GM12864 (cell line): ENCODE data around the gene PPP1R26.

Source experiments
- DNase-seq: peaks from one replicate; pipeline ENCODE4 v3.0.0-alpha.2; 2011; ENCODE audit warnings: low read depth
- H3K4me3 ChIP-seq: 2 replicates; pipeline ENCODE4 v1.5.1; 2011; ENCODE audit warnings: mild to moderate bottlenecking, low read depth, low read length, control low read depth
- TF ChIP-seq, protein P1 (sequence below): IDR thresholded peaks from 2 replicates; pipeline ENCODE4 v1.5.1; 2011; ENCODE audit warnings: low read depth, mild to moderate bottlenecking, moderate library complexity, low read length, control low read depth, inconsistent platforms; ENCODE audit errors: missing control alignments

Gene PPP1R26

DNA sequence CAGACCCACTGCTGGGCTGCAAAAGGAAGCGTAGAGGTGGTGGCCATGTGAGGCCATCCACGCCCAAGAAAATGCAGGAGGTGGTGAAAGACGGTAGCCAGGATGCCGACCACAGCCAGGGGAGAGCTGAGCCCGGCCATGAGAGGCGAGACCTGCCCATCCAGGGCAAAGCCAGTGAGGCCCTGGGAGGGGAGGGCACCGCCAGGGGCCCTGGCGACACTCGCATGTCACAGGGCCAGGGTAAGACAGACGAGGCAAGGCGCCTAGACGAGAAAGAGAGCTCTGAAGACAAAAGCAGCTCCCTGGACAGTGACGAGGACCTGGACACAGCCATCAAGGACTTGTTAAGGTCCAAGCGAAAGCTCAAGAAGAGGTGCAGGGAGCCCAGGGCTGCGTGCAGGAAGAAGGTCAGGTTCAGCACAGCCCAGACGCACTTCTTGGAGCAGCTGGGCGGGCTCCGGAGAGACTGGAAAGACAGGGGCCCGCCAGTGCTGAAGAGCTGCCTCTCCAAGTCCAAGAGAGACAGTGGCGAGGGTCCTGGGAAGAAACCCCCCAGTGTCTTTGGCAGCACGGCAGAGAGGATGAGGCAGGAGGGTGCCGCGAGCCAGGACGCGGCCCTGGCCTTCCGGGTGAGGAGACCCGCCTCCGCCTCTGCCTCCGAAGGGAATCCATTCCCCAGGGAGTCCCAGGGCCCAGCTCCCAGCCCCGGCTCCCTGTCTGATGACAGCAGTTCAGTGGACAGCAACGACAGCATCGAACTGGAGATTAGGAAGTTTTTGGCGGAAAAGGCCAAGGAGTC is 6.9 kb downstream of the PPP1R26 start:
- no peak overlapping the region for H3K4me3 ChIP-seq
- TF ChIP-seq, protein P1, sequence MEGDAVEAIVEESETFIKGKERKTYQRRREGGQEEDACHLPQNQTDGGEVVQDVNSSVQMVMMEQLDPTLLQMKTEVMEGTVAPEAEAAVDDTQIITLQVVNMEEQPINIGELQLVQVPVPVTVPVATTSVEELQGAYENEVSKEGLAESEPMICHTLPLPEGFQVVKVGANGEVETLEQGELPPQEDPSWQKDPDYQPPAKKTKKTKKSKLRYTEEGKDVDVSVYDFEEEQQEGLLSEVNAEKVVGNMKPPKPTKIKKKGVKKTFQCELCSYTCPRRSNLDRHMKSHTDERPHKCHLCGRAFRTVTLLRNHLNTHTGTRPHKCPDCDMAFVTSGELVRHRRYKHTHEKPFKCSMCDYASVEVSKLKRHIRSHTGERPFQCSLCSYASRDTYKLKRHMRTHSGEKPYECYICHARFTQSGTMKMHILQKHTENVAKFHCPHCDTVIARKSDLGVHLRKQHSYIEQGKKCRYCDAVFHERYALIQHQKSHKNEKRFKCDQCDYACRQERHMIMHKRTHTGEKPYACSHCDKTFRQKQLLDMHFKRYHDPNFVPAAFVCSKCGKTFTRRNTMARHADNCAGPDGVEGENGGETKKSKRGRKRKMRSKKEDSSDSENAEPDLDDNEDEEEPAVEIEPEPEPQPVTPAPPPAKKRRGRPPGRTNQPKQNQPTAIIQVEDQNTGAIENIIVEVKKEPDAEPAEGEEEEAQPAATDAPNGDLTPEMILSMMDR: no peak
- no peak for DNase-seq

DNA sequence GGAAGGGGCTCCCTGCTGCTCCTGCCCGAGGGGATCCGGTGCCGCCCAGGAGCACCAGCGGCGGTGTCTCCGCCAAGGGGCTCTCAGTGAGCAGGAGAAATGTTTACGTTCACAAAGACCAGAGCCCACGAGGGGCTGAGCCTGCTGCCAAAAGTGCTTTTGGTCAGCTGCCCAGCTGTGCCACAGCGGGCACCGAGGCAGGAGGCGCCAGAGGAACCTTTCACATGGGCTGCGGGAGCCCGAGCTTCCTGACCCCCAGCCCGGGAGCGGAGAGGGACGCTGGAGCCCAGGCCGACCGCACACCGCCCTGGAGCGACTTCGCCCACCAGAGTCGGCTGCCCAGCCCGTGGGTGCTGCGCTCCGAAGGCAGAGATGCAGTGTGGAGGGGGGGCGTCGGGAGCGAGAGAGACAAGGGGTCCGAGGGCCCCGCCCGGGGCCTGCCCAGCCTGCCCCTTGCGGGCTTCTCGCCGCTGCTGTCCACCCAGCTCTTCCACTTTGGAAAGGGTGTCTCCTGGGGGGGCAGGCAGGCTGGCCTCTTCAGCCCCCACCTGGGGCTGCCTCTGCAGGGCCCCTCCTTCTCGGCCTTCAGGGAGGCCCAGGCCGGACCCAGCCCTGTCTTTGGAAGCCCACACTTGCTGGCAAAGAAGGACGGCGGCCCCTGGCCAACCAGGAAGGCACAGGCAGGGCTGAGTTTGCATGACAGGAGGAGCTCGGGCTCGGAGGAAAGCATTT is 7.9 kb downstream of the PPP1R26 start:
- TF ChIP-seq, protein P1: no peak
- no peak overlapping the region for H3K4me3 ChIP-seq
- DNase-seq: no peak

DNA sequence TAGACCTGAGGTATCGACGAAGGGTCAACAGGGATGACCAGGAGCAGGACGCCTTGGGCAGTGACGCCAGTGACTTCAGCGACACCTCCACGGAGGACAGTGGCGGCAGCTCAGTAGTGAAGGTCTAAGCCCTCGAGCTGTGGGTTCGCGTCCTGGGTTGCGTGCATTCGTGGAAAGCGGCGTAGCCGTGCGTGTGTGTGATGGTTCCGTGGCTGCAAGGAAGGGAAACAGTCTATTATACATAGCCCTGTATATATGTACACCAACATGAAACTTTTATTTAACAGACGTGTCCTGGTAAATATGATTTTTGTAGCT is 8.4 kb downstream of the PPP1R26 start:
- DNase-seq: no peak
- H3K4me3 ChIP-seq: no peak overlapping the region
- TF ChIP-seq, protein P1: no peak

DNA sequence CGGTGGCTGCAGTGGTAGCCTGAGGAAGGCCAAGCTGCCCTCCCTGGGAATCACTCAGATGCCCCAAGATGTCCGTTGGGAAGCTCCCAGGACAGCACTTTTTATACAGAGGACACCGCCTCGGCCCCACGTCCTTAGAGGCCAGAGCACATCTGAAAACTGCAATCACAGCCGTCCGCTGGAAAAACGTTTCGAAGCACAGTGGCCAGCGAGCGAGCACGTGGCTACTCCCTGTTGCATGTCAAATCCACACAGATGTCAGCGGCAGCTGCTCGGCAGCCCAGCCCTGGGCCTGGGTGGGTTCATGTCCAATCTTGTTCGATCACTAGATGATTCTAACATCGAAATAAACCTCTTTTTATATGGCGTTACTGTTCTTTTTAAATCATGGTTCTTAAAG is 8.9 kb downstream of the PPP1R26 start:
- DNase-seq: no peak
- TF ChIP-seq, protein P1: no peak
- H3K4me3 ChIP-seq: no peak overlapping the region

DNA sequence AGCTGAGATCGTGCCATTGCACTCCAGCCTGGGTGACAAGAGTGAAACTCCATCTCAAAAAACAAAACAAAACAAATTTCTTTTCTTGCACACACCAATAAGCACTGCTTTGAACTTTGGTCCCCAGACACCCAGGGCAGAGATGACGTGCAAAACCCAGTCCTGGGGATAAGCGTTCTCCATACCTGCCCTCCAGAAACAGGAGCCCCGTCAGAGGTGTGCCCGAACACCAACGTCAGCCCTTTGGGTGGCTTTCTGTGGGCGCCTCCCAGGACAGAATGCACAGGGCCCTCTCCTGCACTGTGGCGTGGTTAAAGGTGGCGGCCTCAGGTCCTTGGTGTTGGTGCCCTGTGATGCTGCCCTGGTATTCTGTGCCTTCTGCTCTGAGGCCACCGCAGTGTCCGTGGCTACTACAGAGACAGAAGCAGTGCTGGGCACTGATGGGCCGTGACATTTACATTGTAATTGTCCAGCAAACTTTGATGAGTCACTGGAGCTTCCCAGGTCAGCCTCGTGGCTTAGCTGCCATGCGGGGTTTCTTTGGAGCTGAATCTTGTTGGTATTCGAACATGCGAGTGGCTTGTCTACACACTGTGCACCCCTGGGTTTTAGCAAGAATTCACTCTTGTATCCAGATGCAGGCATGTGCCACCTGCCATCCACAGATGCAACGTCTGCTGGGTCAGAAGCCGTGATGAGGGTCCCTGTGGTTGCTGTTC is 9.8 kb downstream of the PPP1R26 start:
- no peak overlapping the region for H3K4me3 ChIP-seq
- TF ChIP-seq, protein P1: no peak
- no peak for DNase-seq

DNA sequence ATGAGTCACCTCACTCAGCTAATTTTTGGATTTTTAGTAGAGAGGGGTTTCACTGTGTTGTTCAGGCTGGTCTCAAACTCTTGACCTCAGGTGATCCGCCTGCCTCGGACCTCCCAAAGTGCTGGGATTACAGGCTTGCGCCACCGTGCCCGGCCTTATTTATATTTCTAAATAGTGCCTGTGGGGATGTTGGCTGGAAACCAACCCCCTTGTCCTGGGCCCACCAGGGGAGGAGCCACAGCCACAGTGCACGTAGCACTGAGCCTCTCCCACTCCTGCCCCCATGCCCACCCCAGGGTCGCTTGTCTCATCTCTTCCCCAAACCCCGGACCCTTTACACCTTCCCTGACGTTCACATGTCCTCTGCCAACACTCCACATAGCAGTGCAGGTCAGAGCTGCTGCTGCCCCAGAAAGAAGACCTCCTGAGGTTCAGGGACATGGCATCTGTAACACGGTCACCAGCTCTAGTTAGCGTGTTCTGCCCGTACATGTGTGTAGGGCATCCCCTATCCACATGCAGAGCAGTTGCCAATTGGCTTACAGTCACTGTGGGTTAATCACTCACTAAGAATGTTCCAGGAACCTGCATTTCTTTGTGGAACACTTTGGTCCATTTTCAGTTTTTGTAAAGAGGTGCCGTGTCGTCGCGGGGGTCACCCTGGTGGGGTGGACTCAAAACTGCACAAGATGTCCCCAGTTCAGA is 10.7 kb downstream of the PPP1R26 start:
- no peak overlapping the region for H3K4me3 ChIP-seq
- DNase-seq: no peak
- TF ChIP-seq, protein P1: no peak
